Measurements from ENCODE around the gene TINCR. TPM values are rescaled to one million over a fixed set of nuclear protein-coding genes. Genes with fewer than 3 reads are reported as not detected.
"Not testable (repeated sequence)": the region's sequence is repeated elsewhere in the genome, so short reads cannot be mapped to it uniquely, and the experiment has no call there.

The TINCR gene
- total RNA-seq = 1 to 10 TPM in 2 of 5 experiments, under 1 TPM in 3; 0.70 to 1.9 (median 0.97) TPM
- polyA plus RNA-seq = not detected
- total RNA-seq = 1.3 reads per million, percentile 2 among the genes with 10 or more reads in this experiment

GRCh38 chr19:5567360-5567969 lies at the start of gene TINCR:
Gene TINCR, minus strand, starts transcription at chr19:5567953.
- ChIA-PET CTCF (no interaction called here), POLR2A (no interaction called here)
- intact Hi-C loops (cut with micrococcal nuclease) = no loop called here
- H3K9me3 ChIP-seq (ENCODE audit: control insufficient read depth in 2 of 3, low read length in 3 of 3) = no peaks in the 10 kb centered on the region
- no peak for DNase-seq
- no peaks in the 10 kb centered on the region for H3K4me1 ChIP-seq (ENCODE audit: control insufficient read depth in 2 of 2, insufficient read depth in 2 of 2, low read length in 2 of 2)
- H3K4me1 Mint-ChIP-seq = peaks cover 0 to 2% (median 0%) of the 10 kb centered on the region in 7 donors
- peaks cover 3 to 14% of the 10 kb centered on the region in 2 donors for H3K27me3 ChIP-seq (ENCODE audit: control insufficient read depth in 2 of 2, insufficient read depth in 2 of 2, low read length in 2 of 2)
- no peak within 1 kb of the TSS for H3K27ac ChIP-seq (ENCODE audit: low read depth, low read length)
- no peak for ATAC-seq
- peak within 1 kb of the TSS in 1 of 10 donors; percentile 12 for H3K4me3 Mint-ChIP-seq
- H3K27ac Mint-ChIP-seq = no peak within 1 kb of the TSS
- H3K4me3 ChIP-seq (ENCODE audit: low read length) = no peak within 1 kb of the TSS
- H3K36me3 Mint-ChIP-seq = peaks cover 0 to 1% (median 0%) of the 10 kb centered on the region in 5 donors
- H3K36me3 ChIP-seq (ENCODE audit: control insufficient read depth in 2 of 3, insufficient read depth in 3 of 3, low read length in 3 of 3) = no peaks in the 10 kb centered on the region
- peaks cover 8 to 29% (median 16%) of the 10 kb centered on the region in 5 donors for H3K27me3 Mint-ChIP-seq
- peaks cover 0 to 6% (median 0%) of the 10 kb centered on the region in 11 donors for H3K9me3 Mint-ChIP-seq

- ATAC-seq (no peak), DNase-seq (no peak)
- Histone ChIP-seq H3K27ac (ENCODE audit: low read depth, low read length) (peak overlapping the region; percentile 4), H3K27me3 (ENCODE audit: control insufficient read depth in 2 of 2, insufficient read depth in 2 of 2, low read length in 2 of 2) (no peaks in the 10 kb centered on the region), H3K4me1 (ENCODE audit: control insufficient read depth in 2 of 2, insufficient read depth in 2 of 2, low read length in 2 of 2) (peaks cover 22 to 33% of the 10 kb centered on the region in 2 donors), H3K4me3 (ENCODE audit: low read length) (no peak overlapping the region), H3K36me3 (ENCODE audit: control insufficient read depth in 2 of 3, insufficient read depth in 3 of 3, low read length in 3 of 3) (peaks cover 36 to 89% (median 43%) of the 10 kb centered on the region in 3 experiments), H3K9me3 (ENCODE audit: control insufficient read depth in 2 of 3, low read length in 3 of 3) (no peaks in the 10 kb centered on the region)
- H3K36me3 Mint-ChIP-seq = peaks cover 10 to 61% (median 37%) of the 10 kb centered on the region in 5 donors
- peaks cover 35 to 62% (median 49%) of the 10 kb centered on the region in 7 donors for H3K4me1 Mint-ChIP-seq
- peak overlapping the region in 1 of 10 donors; percentile 97 for H3K4me3 Mint-ChIP-seq
- ChIA-PET POLR2A (no interaction called here), CTCF (no interaction called here)
- no peak overlapping the region for H3K27ac Mint-ChIP-seq
- no peaks in the 10 kb centered on the region for H3K27me3 Mint-ChIP-seq
- intact Hi-C loops (cut with micrococcal nuclease) = no loop called here
- H3K9me3 Mint-ChIP-seq = no peaks in the 10 kb centered on the region
Measured at GRCh38 chr19:5617080-5617479, 49.3 kb upstream of the TINCR start.

- Histone ChIP-seq H3K27me3 (ENCODE audit: control insufficient read depth in 2 of 2, insufficient read depth in 2 of 2, low read length in 2 of 2) (no peaks in the 10 kb centered on the region), H3K4me1 (ENCODE audit: control insufficient read depth in 2 of 2, insufficient read depth in 2 of 2, low read length in 2 of 2) (peaks cover 14 to 24% of the 10 kb centered on the region in 2 donors), H3K36me3 (ENCODE audit: control insufficient read depth in 2 of 3, insufficient read depth in 3 of 3, low read length in 3 of 3) (peaks cover 37 to 85% (median 45%) of the 10 kb centered on the region in 3 experiments), H3K27ac (ENCODE audit: low read depth, low read length) (no peak overlapping the region), H3K4me3 (ENCODE audit: low read length) (no peak overlapping the region), H3K9me3 (ENCODE audit: control insufficient read depth in 2 of 3, low read length in 3 of 3) (no peaks in the 10 kb centered on the region)
- Mint-ChIP-seq H3K27ac (peak overlapping the region in 1 of 9 donors; percentile 75), H3K4me1 (peaks cover 28 to 55% (median 40%) of the 10 kb centered on the region in 7 donors), H3K4me3 (no peak overlapping the region), H3K36me3 (peaks cover 10 to 61% (median 40%) of the 10 kb centered on the region in 5 donors), H3K9me3 (no peaks in the 10 kb centered on the region), H3K27me3 (no peaks in the 10 kb centered on the region)
- DNase-seq (no peak), ATAC-seq (no peak)
- intact Hi-C loops (cut with micrococcal nuclease) = no loop called here
- CTCF ChIA-PET = no interaction called here
- POLR2A ChIA-PET = interaction anchor here (1.0 kb wide), 1 partner anchor 9 kb away, joined by 3 read pairs; no protein-coding TSS in a partner anchor
Measured at GRCh38 chr19:5615756-5616327, 48.1 kb upstream of the TINCR start.

- ChIA-PET POLR2A (interaction anchor here (1.2 to 3.3 kb wide), 2 partner anchors 8 to 10 kb away, joined by 3 to 12 read pairs; partner anchors contain the start of genes SAFB and SAFB2), CTCF (no interaction called here)
- ATAC-seq (no peak), DNase-seq (no peak)
- no peak overlapping the region for H3K27ac ChIP-seq (ENCODE audit: low read depth, low read length)
- intact Hi-C loops (cut with micrococcal nuclease) = no loop called here
- H3K4me1 ChIP-seq (ENCODE audit: control insufficient read depth in 2 of 2, insufficient read depth in 2 of 2, low read length in 2 of 2) = no peaks in the 10 kb centered on the region
- H3K27me3 ChIP-seq (ENCODE audit: control insufficient read depth in 2 of 2, insufficient read depth in 2 of 2, low read length in 2 of 2) = no peaks in the 10 kb centered on the region
- H3K36me3 ChIP-seq (ENCODE audit: control insufficient read depth in 2 of 3, insufficient read depth in 3 of 3, low read length in 3 of 3) = peaks cover 45 to 90% (median 56%) of the 10 kb centered on the region in 3 experiments
- no peak overlapping the region for H3K4me3 ChIP-seq (ENCODE audit: low read length)
- Mint-ChIP-seq H3K9me3 (no peaks in the 10 kb centered on the region), H3K36me3 (peaks cover 18 to 65% (median 41%) of the 10 kb centered on the region in 5 donors), H3K4me1 (peaks cover 7 to 35% (median 15%) of the 10 kb centered on the region in 7 donors), H3K27me3 (no peaks in the 10 kb centered on the region), H3K27ac (peak overlapping the region in 4 of 9 donors; percentile 7 to 65 (median 28)), H3K4me3 (peak overlapping the region in 2 of 10 donors; percentile 6 to 8)
- H3K9me3 ChIP-seq (ENCODE audit: control insufficient read depth in 2 of 3, low read length in 3 of 3) = no peaks in the 10 kb centered on the region
Measured at GRCh38 chr19:5612891-5613865, 45.4 kb upstream of the TINCR start.

GRCh38 chr19:5609881-5610448 lies 42.2 kb upstream of the TINCR start:
- POLR2A ChIA-PET = interaction anchor here (2.7 kb wide), 1 partner anchor 12 kb away, joined by 10 read pairs; the partner anchor contains the start of genes SAFB and SAFB2
- peak overlapping the region in 2 of 9 donors; percentile 13 to 17 for H3K27ac Mint-ChIP-seq
- CTCF ChIA-PET = no interaction called here
- Histone ChIP-seq H3K27ac (ENCODE audit: low read depth, low read length) (no peak overlapping the region), H3K4me3 (ENCODE audit: low read length) (no peak overlapping the region), H3K4me1 (ENCODE audit: control insufficient read depth in 2 of 2, insufficient read depth in 2 of 2, low read length in 2 of 2) (no peaks in the 10 kb centered on the region), H3K27me3 (ENCODE audit: control insufficient read depth in 2 of 2, insufficient read depth in 2 of 2, low read length in 2 of 2) (no peaks in the 10 kb centered on the region), H3K36me3 (ENCODE audit: control insufficient read depth in 2 of 3, insufficient read depth in 3 of 3, low read length in 3 of 3) (peaks cover 41 to 89% (median 56%) of the 10 kb centered on the region in 3 experiments), H3K9me3 (ENCODE audit: control insufficient read depth in 2 of 3, low read length in 3 of 3) (no peaks in the 10 kb centered on the region)
- H3K27me3 Mint-ChIP-seq = no peaks in the 10 kb centered on the region
- no peak for ATAC-seq
- peaks cover 6 to 28% (median 22%) of the 10 kb centered on the region in 7 donors for H3K4me1 Mint-ChIP-seq
- no peaks in the 10 kb centered on the region for H3K9me3 Mint-ChIP-seq
- no peak overlapping the region for H3K4me3 Mint-ChIP-seq
- peaks cover 22 to 71% (median 47%) of the 10 kb centered on the region in 5 donors for H3K36me3 Mint-ChIP-seq
- intact Hi-C loops (cut with micrococcal nuclease) = no loop called here
- no peak for DNase-seq

GRCh38 chr19:5608766-5609165 lies 41.0 kb upstream of the TINCR start:
- intact Hi-C loops (cut with micrococcal nuclease); H3K27ac ChIP-seq (ENCODE audit: low read depth, low read length): not testable (repeated sequence)

More at GRCh38 chr19:5608766-5609165, 41.0 kb upstream of the TINCR start:
- not testable (repeated sequence) for H3K9me3 Mint-ChIP-seq; H3K27me3 ChIP-seq (ENCODE audit: control insufficient read depth in 2 of 2, insufficient read depth in 2 of 2, low read length in 2 of 2); H3K4me3 ChIP-seq (ENCODE audit: low read length); DNase-seq; H3K9me3 ChIP-seq (ENCODE audit: control insufficient read depth in 2 of 3, low read length in 3 of 3); H3K27me3 Mint-ChIP-seq; H3K4me1 ChIP-seq (ENCODE audit: control insufficient read depth in 2 of 2, insufficient read depth in 2 of 2, low read length in 2 of 2); ATAC-seq; H3K4me3 Mint-ChIP-seq
- H3K36me3 Mint-ChIP-seq = peaks cover 21 to 72% (median 44%) of the 10 kb centered on the region in 5 donors
- POLR2A ChIA-PET = interaction anchor here (0.8 to 2.7 kb wide), 2 partner anchors 11 to 13 kb away, joined by 3 to 10 read pairs; partner anchors contain the start of genes SAFB and SAFB2
- H3K4me1 Mint-ChIP-seq = peaks cover 6 to 28% (median 22%) of the 10 kb centered on the region in 7 donors
- H3K36me3 ChIP-seq (ENCODE audit: control insufficient read depth in 2 of 3, insufficient read depth in 3 of 3, low read length in 3 of 3) = peaks cover 36 to 89% (median 44%) of the 10 kb centered on the region in 3 experiments
- CTCF ChIA-PET = interaction anchor here (0.6 kb wide), 1 partner anchor 81 kb away, joined by 4 read pairs; the partner anchor contains the start of gene RPL36
- peak overlapping the region in 1 of 9 donors; percentile 14 for H3K27ac Mint-ChIP-seq
